HCT116 (cell line): ENCODE measurements around the gene MYO3B.

ENCODE experiments used
- CTCF ChIP-seq, 3 experiments: fragments of 200-600 bp in 1 of 3; sonication (generic) in 1 of 3; IDR thresholded peaks in 2 of 3; conservative IDR thresholded peaks in 1 of 3; 2 replicates each; pipeline ENCODE4 v1.5.1; 2012 to 2017; ENCODE audit warnings: low read depth in 2 of 3, low read length in 2 of 3, antibody characterized with exemption in 1 of 3, borderline replicate concordance in 1 of 3, control low read depth in 1 of 3, mild to moderate bottlenecking in 1 of 3, mixed read lengths in 1 of 3, mixed run types in 1 of 3, moderate library complexity in 1 of 3; ENCODE audit not compliant: insufficient read depth in 1 of 3
- POLR2A ChIP-seq: IDR thresholded peaks from 2 replicates; pipeline ENCODE4 v1.7.0; 2011; ENCODE audit warnings: borderline replicate concordance; ENCODE audit not compliant: insufficient read depth, insufficient read length; ENCODE audit errors: extremely low read depth

- TF ChIP-seq POLR2A (no peak), CTCF (IDR thresholded peaks at IDR 0.05 in 2 of 3, conservative IDR thresholded peaks at IDR 0.05 in 1 of 3; ENCODE audit: borderline replicate concordance in 1 of 3, insufficient read depth in 1 of 3, low read depth in 2 of 3, low read length in 2 of 3) (no peak)
Observed at GRCh38 chr2:170368370-170368769, 190.4 kb downstream of the MYO3B start.
